HFFc6 (cell line): ENCODE data around the gene ZFP2. TPM values are rescaled to one million over a fixed set of nuclear protein-coding genes. Genes with fewer than 3 reads are reported as not detected.
"Not testable (repeated sequence)": the region's sequence is repeated elsewhere in the genome, so short reads cannot be mapped to it uniquely, and the experiment has no call there.

ENCODE experiments used
- DNase-seq: peaks from one replicate; pipeline ENCODE4 v3.0.0-alpha.2; 2018
- H3K27ac Mint-ChIP-seq: 2 replicates; pipeline ENCODE4 v1.8.0; 2020; ENCODE audit warnings: mild to moderate bottlenecking, mixed read lengths
- H3K27me3 Mint-ChIP-seq: 2 replicates; pipeline ENCODE4 v1.8.0; 2021; ENCODE audit warnings: mild to moderate bottlenecking, moderate library complexity, mixed read lengths; ENCODE audit not compliant: insufficient read depth
- H3K36me3 Mint-ChIP-seq: 2 replicates; pipeline ENCODE4 v1.8.0; 2021; ENCODE audit warnings: low read depth, mixed read lengths
- H3K4me1 Mint-ChIP-seq: 2 replicates; pipeline ENCODE4 v1.8.0; 2020; ENCODE audit warnings: low read depth, mixed read lengths
- H3K4me3 Mint-ChIP-seq: 2 replicates; pipeline ENCODE4 v1.8.0; 2020; ENCODE audit warnings: mild to moderate bottlenecking, moderate library complexity, mixed read lengths
- H3K9me3 Mint-ChIP-seq: 2 replicates; pipeline ENCODE4 v1.8.0; 2020; ENCODE audit warnings: mild to moderate bottlenecking, mixed read lengths
- long read RNA-seq: library from polyadenylated mRNA; unstranded; transcript quantifications from one replicate; pipeline ENCODE4 v2.0.0, GENCODE V29; 2019
- total RNA-seq, 6 experiments: library from RNA; stranded (reverse); fragmentation: NEBNext Ultra II Directional; extraction: Animal tissue kit (Norgen Biotek cat#: 25700); gene quantifications; 2 replicates in 1 of 6; 3 replicates in 5 of 6; pipeline ENCODE4 v1.2.3, GENCODE V29; 2021
- TF ChIP-seq, protein P1 (sequence below): fragments of 200-600 bp; sonication (generic); IDR thresholded peaks from 2 replicates; pipeline ENCODE4 v1.5.0; 2021; ENCODE audit warnings: antibody characterized with exemption, mild to moderate bottlenecking

ZFP2 gene
- total RNA-seq = under 1 TPM in 3 of 6 experiments, not detected in 3; 0.11 to 0.14 (median 0.14) TPM
- long read RNA-seq = 0 reads

DNA sequence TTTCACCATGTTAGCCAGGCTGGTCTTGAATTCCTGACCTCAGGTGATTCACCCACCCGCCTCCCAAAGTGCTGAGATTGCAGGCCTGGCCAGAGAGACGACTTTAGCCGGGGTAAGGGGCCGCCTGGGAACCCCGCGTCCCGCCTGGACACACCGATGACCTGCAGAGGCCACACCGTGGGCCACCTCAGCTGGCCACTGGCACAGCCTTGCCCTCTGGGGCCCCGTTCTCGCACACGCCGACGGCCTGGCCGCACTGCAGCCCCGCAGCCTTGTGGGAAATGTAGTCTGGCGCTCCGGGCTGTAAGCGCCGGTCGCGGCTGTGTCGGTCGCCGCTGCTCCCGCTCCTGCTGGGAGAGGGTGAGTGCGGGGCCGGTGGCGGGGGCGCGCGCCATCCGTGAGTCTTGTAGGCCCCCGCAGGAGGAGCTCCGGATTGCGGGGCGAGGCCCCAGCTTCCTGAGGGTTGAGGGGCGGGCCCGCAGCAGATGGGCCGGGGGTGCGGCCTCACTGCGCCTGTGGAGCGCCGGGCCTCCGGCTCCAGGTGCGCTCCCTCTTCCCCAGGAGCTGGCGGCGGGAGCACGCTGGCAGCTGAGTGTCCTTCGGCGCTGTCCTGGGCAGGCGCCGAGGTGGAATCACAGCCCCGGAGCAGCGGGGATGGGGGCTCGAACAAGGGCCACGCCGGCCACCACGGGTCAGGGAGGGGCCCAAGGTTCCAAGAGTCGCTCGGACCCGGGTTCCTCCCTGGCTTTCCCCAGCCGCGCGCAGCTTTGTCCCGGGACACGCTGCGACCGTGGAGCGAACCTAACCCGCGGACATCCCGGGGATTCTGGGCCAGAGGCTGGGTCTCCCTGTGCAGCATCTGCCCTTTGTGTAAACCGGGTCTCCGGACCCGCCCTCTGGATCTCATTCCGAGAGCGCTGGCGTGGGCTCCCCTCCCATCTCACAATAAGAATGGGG lies at the start of gene ZFP2:
Gene ZFP2, plus strand, starts transcription at position 299 of the 957 bp plus-strand sequence. CDS start 35,401 bp downstream, outside the sequence.
- DNase-seq = no peak
- H3K36me3 Mint-ChIP-seq = peaks cover 19% of the 10 kb centered on the region
- TF ChIP-seq, protein P1, sequence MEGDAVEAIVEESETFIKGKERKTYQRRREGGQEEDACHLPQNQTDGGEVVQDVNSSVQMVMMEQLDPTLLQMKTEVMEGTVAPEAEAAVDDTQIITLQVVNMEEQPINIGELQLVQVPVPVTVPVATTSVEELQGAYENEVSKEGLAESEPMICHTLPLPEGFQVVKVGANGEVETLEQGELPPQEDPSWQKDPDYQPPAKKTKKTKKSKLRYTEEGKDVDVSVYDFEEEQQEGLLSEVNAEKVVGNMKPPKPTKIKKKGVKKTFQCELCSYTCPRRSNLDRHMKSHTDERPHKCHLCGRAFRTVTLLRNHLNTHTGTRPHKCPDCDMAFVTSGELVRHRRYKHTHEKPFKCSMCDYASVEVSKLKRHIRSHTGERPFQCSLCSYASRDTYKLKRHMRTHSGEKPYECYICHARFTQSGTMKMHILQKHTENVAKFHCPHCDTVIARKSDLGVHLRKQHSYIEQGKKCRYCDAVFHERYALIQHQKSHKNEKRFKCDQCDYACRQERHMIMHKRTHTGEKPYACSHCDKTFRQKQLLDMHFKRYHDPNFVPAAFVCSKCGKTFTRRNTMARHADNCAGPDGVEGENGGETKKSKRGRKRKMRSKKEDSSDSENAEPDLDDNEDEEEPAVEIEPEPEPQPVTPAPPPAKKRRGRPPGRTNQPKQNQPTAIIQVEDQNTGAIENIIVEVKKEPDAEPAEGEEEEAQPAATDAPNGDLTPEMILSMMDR = no peak
- peaks cover 53% of the 10 kb centered on the region for H3K9me3 Mint-ChIP-seq
- H3K4me1 Mint-ChIP-seq = no peaks in the 10 kb centered on the region
- H3K4me3 Mint-ChIP-seq = no peak within 1 kb of the TSS
- no peaks in the 10 kb centered on the region; the same call in 1 of the 2 replicates for H3K27me3 Mint-ChIP-seq
- H3K27ac Mint-ChIP-seq = no peak within 1 kb of the TSS

DNA sequence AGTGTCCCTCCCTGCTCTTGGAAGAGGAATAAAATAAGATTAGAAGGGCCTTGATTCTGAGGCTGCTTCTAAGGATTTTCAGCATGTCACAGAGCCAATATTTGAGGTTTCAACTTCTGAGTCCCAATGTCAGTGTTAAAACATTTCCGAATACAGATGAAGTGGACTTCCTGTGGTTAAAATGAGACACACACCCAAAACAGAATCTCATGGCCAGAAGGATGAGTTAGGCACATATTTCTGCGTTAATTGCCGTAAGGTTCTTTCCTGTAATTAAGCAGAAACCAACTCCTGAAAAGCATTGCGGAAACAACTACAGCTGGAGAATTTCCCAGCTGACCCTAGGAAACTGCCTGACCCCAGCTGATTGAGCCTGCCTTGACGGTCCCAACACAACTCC lies 46.4 kb upstream of the ZFP2 start:
- no peak overlapping the region for H3K4me3 Mint-ChIP-seq
- H3K9me3 Mint-ChIP-seq = peaks cover 11% of the 10 kb centered on the region
- no peaks in the 10 kb centered on the region; the same call in 1 of the 2 replicates for H3K27me3 Mint-ChIP-seq
- no peaks in the 10 kb centered on the region for H3K4me1 Mint-ChIP-seq
- H3K36me3 Mint-ChIP-seq = peaks cover 5% of the 10 kb centered on the region; the same call in 1 of the 2 replicates
- DNase-seq = no peak
- H3K27ac Mint-ChIP-seq = no peak overlapping the region
- TF ChIP-seq, protein P1 = no peak

DNA sequence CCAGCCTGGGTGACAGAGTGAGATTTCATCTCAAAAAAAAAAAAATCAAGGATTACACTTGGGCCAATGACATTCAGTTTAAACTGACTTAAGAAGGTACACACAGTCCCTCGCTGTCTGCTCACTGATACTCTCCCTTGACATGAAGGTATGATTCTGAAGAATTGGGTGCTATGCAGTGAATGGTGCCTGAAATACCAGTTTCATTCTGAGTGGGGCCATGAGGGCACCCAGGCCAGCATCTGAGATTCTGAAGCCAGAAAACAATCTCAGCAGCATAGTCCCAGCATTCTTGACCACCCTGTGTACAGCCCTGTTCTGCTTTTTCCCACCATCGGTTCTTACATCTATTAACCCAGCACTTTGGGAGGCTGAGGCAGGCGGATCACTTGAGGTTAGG lies 43.8 kb upstream of the ZFP2 start:
- Mint-ChIP-seq H3K36me3 (peaks cover 5% of the 10 kb centered on the region; the same call in 1 of the 2 replicates), H3K4me1 (no peaks in the 10 kb centered on the region), H3K27ac (no peak overlapping the region), H3K9me3 (peaks cover 11% of the 10 kb centered on the region), H3K27me3 (no peaks in the 10 kb centered on the region; the same call in 1 of the 2 replicates), H3K4me3 (no peak overlapping the region)
- TF ChIP-seq, protein P1 = no peak
- no peak for DNase-seq

DNA sequence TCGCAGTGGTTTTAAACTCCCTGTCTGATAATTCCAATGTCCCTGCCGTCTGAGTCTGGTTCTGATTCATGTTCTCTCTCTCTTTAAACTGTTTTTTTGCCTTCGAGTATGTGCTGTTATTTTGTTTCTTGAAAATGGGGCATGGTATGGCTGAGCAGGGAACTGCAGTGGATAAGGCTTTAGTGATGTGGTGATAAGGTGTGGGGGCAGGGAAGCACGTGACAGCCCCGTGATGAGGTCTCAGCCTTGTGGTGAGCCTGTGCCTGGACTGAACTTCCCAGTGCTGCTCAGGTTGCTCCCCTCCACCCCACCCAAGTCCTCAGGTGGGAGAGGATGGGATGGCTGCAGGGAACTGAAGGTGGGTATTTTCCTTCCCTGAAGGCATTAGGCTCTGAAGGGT lies 41.4 kb upstream of the ZFP2 start:
- peaks cover 5% of the 10 kb centered on the region; the same call in 1 of the 2 replicates for H3K36me3 Mint-ChIP-seq
- TF ChIP-seq, protein P1 = no peak
- H3K27me3 Mint-ChIP-seq = no peaks in the 10 kb centered on the region; the same call in 1 of the 2 replicates
- H3K4me3 Mint-ChIP-seq = no peak overlapping the region
- no peak overlapping the region for H3K27ac Mint-ChIP-seq
- peaks cover 11% of the 10 kb centered on the region for H3K9me3 Mint-ChIP-seq
- DNase-seq = no peak
- peaks cover 3% of the 10 kb centered on the region for H3K4me1 Mint-ChIP-seq

DNA sequence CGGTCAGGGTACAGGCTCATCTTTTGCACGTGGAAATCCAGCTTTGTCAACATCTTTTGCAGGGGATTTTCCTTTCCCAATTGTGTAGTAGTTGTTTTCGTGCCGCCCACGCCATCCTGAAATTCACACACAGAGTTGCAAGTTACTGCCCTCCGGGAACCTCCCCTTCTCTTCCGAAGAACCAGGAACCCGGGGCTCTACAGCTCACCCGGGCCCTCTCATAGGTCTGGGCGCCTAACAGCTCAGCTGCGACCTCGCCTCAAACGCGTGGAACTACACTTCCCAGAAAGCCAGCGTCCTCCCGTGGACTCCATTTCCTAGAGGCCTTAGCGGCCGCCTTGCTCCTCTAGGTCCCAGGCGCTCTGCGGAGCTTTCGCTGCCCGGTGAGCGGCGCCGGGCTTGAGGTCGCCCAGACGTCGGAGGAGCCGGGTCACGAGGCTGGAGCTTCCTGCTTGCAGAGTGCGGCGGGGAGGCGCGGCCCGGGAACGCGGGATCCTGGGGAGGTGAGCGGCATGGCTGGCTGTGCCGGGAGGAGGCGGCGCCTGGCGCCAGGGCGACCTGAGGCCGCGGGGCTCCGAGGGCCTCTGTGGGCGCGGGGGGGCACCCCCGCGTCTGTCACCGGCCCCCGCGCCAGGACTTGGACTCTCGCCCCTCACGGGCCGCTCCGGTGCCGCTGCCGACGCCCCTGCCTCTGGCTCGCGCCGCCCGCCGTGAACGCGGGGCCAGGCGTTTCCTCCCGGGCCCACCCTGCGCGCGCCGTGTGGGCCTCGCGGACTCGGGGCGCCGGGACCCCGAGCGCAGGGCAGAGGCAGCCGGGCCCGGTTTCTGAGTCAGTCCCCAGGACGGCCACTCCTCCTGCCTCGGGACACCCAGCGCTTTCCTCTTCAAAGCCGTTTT lies 35.8 kb upstream of the ZFP2 start, which contains the start of gene ZNF354B:
Gene ZNF354B, plus strand, starts transcription at position 329 of the 897 bp plus-strand sequence. CDS start 1,095 bp downstream, outside the sequence.
- Mint-ChIP-seq H3K27ac (peak within 1 kb of the TSS; percentile 70), H3K4me1 (peaks cover 19% of the 10 kb centered on the region), H3K27me3 (no peaks in the 10 kb centered on the region; the same call in 1 of the 2 replicates), H3K9me3 (no peaks in the 10 kb centered on the region), H3K36me3 (peaks cover 22% of the 10 kb centered on the region), H3K4me3 (peak within 1 kb of the TSS; percentile 92)
- DNase-seq = peak; percentile 88
- TF ChIP-seq, protein P1 = peak; percentile 39

DNA sequence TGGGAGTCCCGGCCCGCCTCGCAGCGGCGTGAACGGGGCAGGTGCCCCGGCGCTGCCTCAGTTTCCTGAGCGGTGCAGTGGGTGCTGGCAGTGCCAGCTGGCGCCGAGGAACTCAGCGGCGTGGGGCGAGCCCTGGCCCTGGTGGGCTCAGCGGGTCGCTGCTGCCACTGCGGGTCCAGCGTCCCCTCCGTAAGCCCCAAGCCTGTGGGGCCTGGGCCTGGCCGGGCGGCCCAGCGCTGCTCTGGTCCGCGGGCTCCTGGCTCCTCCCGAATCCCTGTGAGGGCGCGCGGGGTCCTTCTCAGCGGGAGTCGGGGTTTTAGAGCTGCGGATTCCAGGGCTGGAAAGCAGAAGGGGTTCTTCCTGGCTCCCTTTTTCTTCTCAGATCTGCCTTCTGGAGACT lies 35.1 kb upstream of the ZFP2 start:
- peak overlapping the region; percentile 81; the same call in 1 of the 2 replicates for H3K4me3 Mint-ChIP-seq
- H3K4me1 Mint-ChIP-seq = peaks cover 19% of the 10 kb centered on the region
- not testable (repeated sequence) for H3K27me3 Mint-ChIP-seq, DNase-seq, H3K9me3 Mint-ChIP-seq
- peak overlapping the region; percentile 70 for H3K27ac Mint-ChIP-seq
- H3K36me3 Mint-ChIP-seq = peaks cover 28% of the 10 kb centered on the region
